GM12872 (cell line): Measurements from ENCODE around the gene RXRA.

ENCODE experiments used
- CTCF ChIP-seq: IDR thresholded peaks from 3 replicates; pipeline ENCODE4 v1.5.1; 2011; ENCODE audit warnings: low read depth, mild to moderate bottlenecking, low read length, moderate library complexity; ENCODE audit not compliant: insufficient read depth

RXRA gene

GRCh38 chr9:134408939-134409737 is 82.9 kb downstream of the RXRA start:
- no peak for TF ChIP-seq CTCF

GRCh38 chr9:134410071-134410834 is 84.0 kb downstream of the RXRA start:
- no peak for TF ChIP-seq CTCF

- no peak for TF ChIP-seq CTCF
Observed at GRCh38 chr9:134410835-134411217, 84.6 kb downstream of the RXRA start.

GRCh38 chr9:134411440-134412297 is 85.4 kb downstream of the RXRA start:
- no peak for TF ChIP-seq CTCF

GRCh38 chr9:134412298-134412711 is 86.0 kb downstream of the RXRA start:
- no peak for TF ChIP-seq CTCF

- no peak for TF ChIP-seq CTCF
Observed at GRCh38 chr9:134413112-134413715, 87.0 kb downstream of the RXRA start.
